OCI-LY7 (cell line): ENCODE measurements around the gene SETD4. TPM values are rescaled to one million over a fixed set of nuclear protein-coding genes. Genes with fewer than 3 reads are reported as not detected.

Source experiments
- BruUV-seq: library from RNA; stranded (reverse); fragments of 400-500 nt; replicated peaks from 2 replicates; lab custom pipeline; 2021; lab: Mats Ljungman, UMichigan
- CTCF ChIA-PET: fragments of 300-600 bp; sonication (Branson Sonifier 250); formaldehyde crosslinking; loops from one replicate; lab custom pipeline; 2022; ENCODE audit warnings: antibody characterized with exemption; ENCODE audit not compliant: unreplicated experiment; lab: Charles Lee
- POLR2A ChIA-PET: fragments of 300-600 bp; sonication (Branson Sonifier 250); formaldehyde crosslinking; loops from one replicate; lab custom pipeline; 2022; ENCODE audit warnings: antibody characterized with exemption; lab: Charles Lee
- DNase-seq: peaks from one replicate; pipeline ENCODE4 v3.0.0-alpha.2; 2015; ENCODE audit warnings: low spot score
- H2AFZ ChIP-seq: fragments of 200-600 bp; sonication (generic), shearing (Covaris generic); 2 replicates; pipeline ENCODE4 v1.6.1; 2014; ENCODE audit warnings: mild to moderate bottlenecking, antibody characterized with exemption, low read length, moderate library complexity
- H3K27ac ChIP-seq: fragments of 200-600 bp; sonication (generic); 2 replicates; pipeline ENCODE4 v1.5.1; 2014; ENCODE audit warnings: mixed run types, low read depth, mild to moderate bottlenecking, moderate library complexity, low read length, inconsistent platforms; ENCODE audit not compliant: poor library complexity, severe bottlenecking
- H3K36me3 ChIP-seq: fragments of 200-600 bp; sonication (generic); 2 replicates; pipeline ENCODE4 v1.6.1; 2014; ENCODE audit warnings: mild to moderate bottlenecking, antibody characterized with exemption, low read length, moderate library complexity, mixed read lengths; ENCODE audit not compliant: insufficient read depth
- H3K4me1 ChIP-seq: fragments of 200-600 bp; sonication (generic); 2 replicates; pipeline ENCODE4 v1.5.1; 2014; ENCODE audit warnings: mild to moderate bottlenecking, low read length; ENCODE audit not compliant: insufficient read depth, poor library complexity, severe bottlenecking
- H3K4me2 ChIP-seq: fragments of 200-600 bp; sonication (generic); 2 replicates; pipeline ENCODE4 v1.6.1; 2014; ENCODE audit warnings: mild to moderate bottlenecking, low read length
- H3K4me3 ChIP-seq: fragments of 200-600 bp; sonication (generic); 2 replicates; pipeline ENCODE4 v1.5.1; 2014; ENCODE audit warnings: mild to moderate bottlenecking, low read depth, low read length; ENCODE audit not compliant: poor library complexity, severe bottlenecking
- H3K79me2 ChIP-seq: fragments of 200-600 bp; sonication (generic); 2 replicates; pipeline ENCODE4 v1.6.1; 2016; ENCODE audit warnings: low read depth, mild to moderate bottlenecking, low read length, moderate library complexity, mixed read lengths; ENCODE audit not compliant: insufficient read depth
- H3K9me2 ChIP-seq: fragments of 200-600 bp; sonication (generic); 2 replicates; pipeline ENCODE4 v1.6.1; 2016; ENCODE audit warnings: mild to moderate bottlenecking, low read length, mixed read lengths; ENCODE audit not compliant: insufficient read depth
- H3K9me3 ChIP-seq: fragments of 200-600 bp; sonication (generic); 2 replicates; pipeline ENCODE4 v1.6.1; 2014; ENCODE audit warnings: mild to moderate bottlenecking, mixed run types, low read length, mixed read lengths
- H4K20me1 ChIP-seq: fragments of 200-600 bp; sonication (generic); 2 replicates; pipeline ENCODE4 v1.6.1; 2014; ENCODE audit warnings: mild to moderate bottlenecking, antibody characterized with exemption, low read length, moderate library complexity, mixed read lengths; ENCODE audit not compliant: insufficient read depth
- CTCF ChIP-seq: fragments of 200-600 bp; sonication (generic); conservative IDR thresholded peaks from 2 replicates; pipeline ENCODE4 v1.5.1; 2014; ENCODE audit warnings: mild to moderate bottlenecking, antibody characterized with exemption, low read length, moderate library complexity, mixed read lengths
- EZH2phosphoT487 ChIP-seq: fragments of 200-600 bp; sonication (generic); IDR thresholded peaks from 2 replicates; pipeline ENCODE4 v1.6.1; 2018; ENCODE audit warnings: low read depth, borderline replicate concordance, mild to moderate bottlenecking, mixed run types, antibody characterized with exemption, low read length, moderate library complexity, mixed read lengths
- intact Hi-C: fragments of 100-400 bp; cut with micrococcal nuclease; formaldehyde crosslinking; loops from one replicate; pipeline ENCODE4 v1.10.0; 2022; ENCODE audit not compliant: unreplicated experiment
- total RNA-seq, 2 experiments: library from RNA; depleted of rRNA in 1 of 2; stranded (reverse); fragments of >200 nt in 1 of 2; shearing (Covaris generic) in 1 of 2; gene quantifications; 2 replicates each; pipeline ENCODE4 v1.2.3, GENCODE V29; 2014 to 2022

The SETD4 gene
- total RNA-seq, 2 experiments from 2014 or later = 19.1 to 28.1 TPM

GRCh38 chr21:36023092-36023480, 37.2 kb downstream of the SETD4 start:
- no peak overlapping the region for H3K27ac ChIP-seq
- TF ChIP-seq CTCF = no peak
- no peak for TF ChIP-seq EZH2phosphoT487
- no peak for DNase-seq
- no peak overlapping the region for H3K4me3 ChIP-seq
- no peaks in the 10 kb centered on the region for H3K36me3 ChIP-seq
- no peaks in the 10 kb centered on the region for H3K9me2 ChIP-seq
- ChIA-PET POLR2A (no interaction called here), CTCF (no interaction called here)
- H3K9me3 ChIP-seq = no peaks in the 10 kb centered on the region
- no TSS peak for BruUV-seq
- intact Hi-C loops = loop anchor here (10.0 kb wide), 1 partner anchor 618 kb away; no protein-coding TSS in a partner anchor
- H3K4me2 ChIP-seq = no peak overlapping the region
- H3K79me2 ChIP-seq = no peaks in the 10 kb centered on the region
- H2AFZ ChIP-seq = no peak overlapping the region
- H3K4me1 ChIP-seq = no peaks in the 10 kb centered on the region
- H4K20me1 ChIP-seq = no peaks in the 10 kb centered on the region

- Histone ChIP-seq H3K9me2 (no peaks in the 10 kb centered on the region), H4K20me1 (no peaks in the 10 kb centered on the region), H3K27ac (no peak overlapping the region), H3K4me2 (no peak overlapping the region), H3K9me3 (no peaks in the 10 kb centered on the region), H3K36me3 (no peaks in the 10 kb centered on the region), H3K4me1 (no peaks in the 10 kb centered on the region), H3K4me3 (no peak overlapping the region), H2AFZ (no peak overlapping the region), H3K79me2 (no peaks in the 10 kb centered on the region)
- ChIA-PET CTCF (no interaction called here), POLR2A (no interaction called here)
- DNase-seq = no peak
- TF ChIP-seq EZH2phosphoT487 (no peak), CTCF (no peak)
- BruUV-seq = no TSS peak
- intact Hi-C loops = loop anchor here (10.0 kb wide), 1 partner anchor 618 kb away; no protein-coding TSS in a partner anchor
Measured at GRCh38 chr21:36022427-36023091, 37.8 kb downstream of the SETD4 start.

DNA sequence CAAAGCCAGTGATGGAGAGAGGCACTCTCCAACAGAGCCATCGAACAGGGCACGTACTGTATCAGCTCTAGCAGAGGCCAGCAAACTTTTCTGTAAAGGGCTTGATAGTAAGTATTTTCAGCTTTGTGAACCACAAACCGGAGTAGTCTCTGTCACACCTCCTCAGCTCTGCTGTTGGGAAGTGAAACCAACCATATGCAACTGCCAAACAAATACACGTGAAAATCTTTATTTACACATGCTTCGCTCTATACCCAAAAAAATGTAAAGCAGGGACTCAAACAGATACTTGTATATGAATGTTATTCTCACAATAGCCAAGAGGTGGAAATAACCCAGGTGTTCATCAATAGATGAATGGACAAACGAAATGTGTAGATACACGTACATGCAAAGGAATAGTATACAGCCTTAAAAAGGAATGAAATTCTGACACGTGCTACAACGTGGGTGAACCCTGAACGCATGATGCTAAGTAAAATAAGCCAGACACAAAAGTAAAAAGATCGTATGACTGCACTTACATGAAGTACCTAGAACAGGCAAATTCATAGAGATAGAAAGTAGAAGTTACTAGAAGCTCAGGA, 39.0 kb downstream of the SETD4 start:
- H3K9me3 ChIP-seq = no peaks in the 10 kb centered on the region
- no peak overlapping the region for H2AFZ ChIP-seq
- H3K4me2 ChIP-seq = no peak overlapping the region
- H4K20me1 ChIP-seq = no peaks in the 10 kb centered on the region
- ChIA-PET POLR2A (interaction anchor here (1.4 kb wide), 1 partner anchor 39 kb away, joined by 3 read pairs; the partner anchor contains the start of gene SETD4), CTCF (no interaction called here)
- no peaks in the 10 kb centered on the region for H3K36me3 ChIP-seq
- H3K27ac ChIP-seq = no peak overlapping the region
- TF ChIP-seq CTCF = no peak
- TF ChIP-seq EZH2phosphoT487 = no peak
- no TSS peak for BruUV-seq
- H3K4me1 ChIP-seq = no peaks in the 10 kb centered on the region
- DNase-seq = no peak
- H3K4me3 ChIP-seq = no peak overlapping the region
- intact Hi-C loops = loop anchor here (10.0 kb wide), 1 partner anchor 617 kb away; no protein-coding TSS in a partner anchor
- no peaks in the 10 kb centered on the region for H3K9me2 ChIP-seq
- no peaks in the 10 kb centered on the region for H3K79me2 ChIP-seq
